22Rv1 (cell line): Measurements from ENCODE around the gene HES4.
"Not testable (repeated sequence)": the region's sequence is repeated elsewhere in the genome, so short reads cannot be mapped to it uniquely, and the experiment has no call there.

Experiments used
- H3K27ac ChIP-seq: fragments of 450-650 bp; 2 replicates; pipeline ENCODE4 v1.5.1; 2017
- CTCF ChIP-seq: fragments of 450-650 bp; IDR thresholded peaks from 2 replicates; pipeline ENCODE4 v1.5.1; 2017; ENCODE audit warnings: mild to moderate bottlenecking
- ZFX ChIP-seq: fragments of 450-650 bp; IDR thresholded peaks from 2 replicates; pipeline ENCODE4 v1.6.1; 2017; ENCODE audit warnings: antibody characterized with exemption, borderline replicate concordance

HES4 gene

GRCh38 chr1:981491-981954, 18.4 kb downstream of the HES4 start:
- no peak for TF ChIP-seq ZFX
- no peak for TF ChIP-seq CTCF
- H3K27ac ChIP-seq: no peak overlapping the region

- TF ChIP-seq CTCF (no peak), ZFX (no peak)
- no peak overlapping the region for H3K27ac ChIP-seq
Observed at GRCh38 chr1:980602-981395, 19.1 kb downstream of the HES4 start.

GRCh38 chr1:980137-980571, 19.7 kb downstream of the HES4 start:
- TF ChIP-seq CTCF (no peak), ZFX (no peak)
- no peak overlapping the region for H3K27ac ChIP-seq

GRCh38 chr1:979744-980072, 20.2 kb downstream of the HES4 start:
- H3K27ac ChIP-seq: no peak overlapping the region
- TF ChIP-seq CTCF: no peak
- TF ChIP-seq ZFX: no peak

- TF ChIP-seq ZFX (no peak), CTCF (no peak)
- H3K27ac ChIP-seq: no peak overlapping the region; the same call in 1 of the 2 replicates
Observed at GRCh38 chr1:978835-979743, 20.8 kb downstream of the HES4 start.

GRCh38 chr1:978069-978834, 21.6 kb downstream of the HES4 start:
- peak overlapping the region; percentile 12; the same call in 1 of the 2 replicates for H3K27ac ChIP-seq

GRCh38 chr1:976791-977190, 23.1 kb downstream of the HES4 start:
- not testable (repeated sequence) for H3K27ac ChIP-seq

More at GRCh38 chr1:978069-978834, 21.6 kb downstream of the HES4 start:
- no peak for TF ChIP-seq CTCF
- TF ChIP-seq ZFX: no peak
